HL-60/S4 treated with phorbol 12-myristate 13-acetate at 8.2 ng/mL for 4 days and 3 days (cell line): ENCODE data around the gene IDH2.

Experiments
- in situ Hi-C: fragments of 300-500 bp; cut with MboI; formaldehyde crosslinking; loops from 2 replicates; pipeline ENCODE4 v1.15.0; 2022; ENCODE audit warnings: low sequenced_read_pairs

The IDH2 gene

GRCh38 chr15:90047956-90048575 is 54.2 kb downstream of the IDH2 start:
- in situ Hi-C loops = no loop called here

DNA sequence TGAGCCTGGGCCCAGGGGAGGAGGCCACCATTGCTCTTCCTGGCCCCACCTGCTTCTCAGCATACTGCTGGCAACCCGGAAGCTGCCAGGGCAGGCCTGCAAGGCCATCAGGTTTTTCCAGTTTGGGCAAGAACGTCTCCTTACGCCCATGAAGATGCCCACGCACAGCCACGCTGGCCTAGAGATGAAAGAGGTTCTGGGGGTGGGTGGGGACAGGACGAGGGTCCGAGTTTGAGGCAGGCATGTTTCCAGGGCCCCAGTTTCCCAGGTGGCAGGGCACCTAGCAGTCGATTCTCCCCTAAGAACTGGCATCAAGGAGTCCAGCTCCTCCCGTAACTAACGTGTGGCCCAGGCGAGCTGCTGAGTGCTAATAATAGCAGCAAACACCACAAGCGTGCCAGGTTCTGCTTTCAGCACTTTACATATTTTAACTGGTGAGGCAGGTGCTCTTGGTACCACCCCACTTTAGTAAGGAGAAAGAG is 55.3 kb downstream of the IDH2 start:
- in situ Hi-C loops = no loop called here

DNA sequence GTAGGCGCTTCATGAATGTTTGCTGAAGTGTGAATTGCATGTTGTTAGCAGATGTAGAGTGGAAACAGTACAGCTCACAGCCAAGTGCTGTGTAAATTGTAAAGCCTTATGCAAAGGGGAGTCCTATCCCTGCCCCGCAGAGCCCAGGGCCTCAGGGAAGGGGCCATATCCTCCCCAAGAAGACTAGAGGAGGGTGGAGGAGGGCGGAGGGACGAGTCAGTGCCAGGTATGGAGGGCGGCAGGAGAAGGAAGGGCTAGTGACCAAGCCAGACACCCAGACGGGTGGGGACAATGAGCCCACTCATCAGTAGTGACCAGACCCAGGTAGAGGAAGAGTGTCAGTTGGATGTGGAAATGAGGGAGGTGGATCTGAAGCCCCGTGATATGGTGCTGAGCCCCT is 56.0 kb downstream of the IDH2 start:
- in situ Hi-C loops = no loop called here

GRCh38 chr15:90044916-90045371 is 57.3 kb downstream of the IDH2 start:
- in situ Hi-C loops = no loop called here

DNA sequence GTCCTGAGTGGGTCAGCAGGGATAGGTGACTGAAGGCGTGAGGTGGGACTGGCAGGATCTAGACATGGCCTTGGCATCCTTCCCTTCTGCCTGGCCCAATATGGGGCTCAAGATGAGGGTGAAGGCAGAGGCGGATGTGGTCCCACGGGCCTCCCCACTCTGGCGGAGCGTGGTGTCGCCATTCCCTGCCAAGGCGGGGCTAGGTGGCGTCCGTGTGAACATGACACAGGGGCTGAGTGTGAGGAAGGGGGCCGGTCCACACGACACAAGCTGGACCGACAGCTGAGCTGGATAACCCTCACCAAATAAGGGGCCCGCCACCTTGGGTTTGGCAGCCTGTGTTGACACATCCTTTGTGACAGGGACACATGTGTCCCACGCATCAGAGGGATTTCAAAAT is 58.1 kb downstream of the IDH2 start:
- in situ Hi-C loops = no loop called here

- in situ Hi-C loops = no loop called here
Measured at GRCh38 chr15:90043530-90044010, 58.7 kb downstream of the IDH2 start.

DNA sequence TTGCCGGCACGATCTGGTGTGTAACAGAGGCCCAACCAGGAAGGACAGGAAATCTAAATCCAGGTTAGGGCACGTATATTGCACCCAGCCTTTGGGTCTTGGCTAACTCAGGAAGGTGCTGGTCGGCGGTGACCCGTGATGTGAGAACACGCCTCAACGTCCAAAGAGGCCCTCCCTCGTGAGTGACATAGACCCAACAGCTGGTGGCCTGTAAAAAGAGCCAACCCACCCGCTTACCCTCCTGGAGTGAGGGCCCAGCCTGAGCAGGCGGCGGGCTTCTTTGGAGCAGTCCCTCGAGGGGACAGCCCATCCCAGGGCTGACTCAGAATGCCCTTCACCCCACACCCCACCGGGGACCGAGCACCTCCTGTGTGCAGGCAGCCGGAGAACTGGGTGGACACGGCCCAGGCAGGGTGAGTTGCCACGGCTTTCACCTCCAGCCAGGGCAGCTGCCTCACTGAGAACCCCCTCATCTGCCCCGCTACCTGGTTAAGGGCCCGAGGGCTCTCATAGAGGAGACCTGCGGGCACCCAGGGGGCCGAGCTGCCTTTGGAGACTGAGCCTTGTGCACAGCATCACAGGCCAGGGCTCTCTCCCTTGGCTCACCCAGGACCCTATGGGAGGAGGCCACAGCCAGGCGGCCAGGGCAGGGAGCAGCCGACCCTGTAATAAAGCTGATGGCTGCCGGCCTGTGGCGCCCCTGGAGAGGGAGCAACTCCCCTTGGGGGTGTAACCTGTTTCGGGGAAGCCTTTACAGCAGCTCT is 59.3 kb downstream of the IDH2 start:
- in situ Hi-C loops = no loop called here

GRCh38 chr15:90042356-90042755 is 59.9 kb downstream of the IDH2 start:
- in situ Hi-C loops = no loop called here

DNA sequence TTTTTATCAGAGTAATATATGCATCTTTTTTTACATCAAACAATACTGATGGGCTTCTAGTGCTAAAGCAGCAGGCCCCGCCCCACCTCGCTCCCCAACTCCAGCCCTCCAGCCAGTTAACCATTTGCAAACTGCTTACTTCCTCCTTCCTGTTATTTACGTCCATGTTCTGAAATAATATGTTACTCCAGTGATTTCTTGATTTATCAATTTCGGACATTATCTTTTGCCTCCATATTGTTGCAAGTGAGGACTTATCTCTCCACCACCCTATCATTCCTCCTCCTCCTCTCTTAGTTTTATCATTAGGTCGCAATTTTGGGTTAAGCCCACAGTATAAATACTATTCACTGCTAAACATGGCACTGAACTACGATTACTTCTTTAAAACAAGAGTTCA is 61.6 kb downstream of the IDH2 start:
- in situ Hi-C loops = no loop called here

DNA sequence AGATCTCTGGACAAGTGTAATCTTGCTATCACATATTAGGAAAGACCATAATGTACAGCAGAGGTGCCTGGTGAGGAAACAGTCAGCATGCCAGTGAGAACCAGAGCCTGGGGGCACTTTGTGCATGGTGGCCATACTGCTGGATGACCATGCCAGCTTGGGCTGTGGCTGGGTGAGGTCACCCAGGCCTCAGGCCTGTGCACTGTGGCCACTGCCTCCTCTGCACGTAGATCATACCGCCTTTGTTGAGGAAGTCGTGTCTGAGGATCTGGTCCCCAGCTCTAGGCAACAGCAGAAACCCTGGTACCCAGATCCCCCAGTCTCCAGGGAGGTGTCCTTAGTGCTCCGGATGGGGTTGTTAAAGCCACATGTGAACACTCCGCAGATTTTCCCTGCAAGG is 62.3 kb downstream of the IDH2 start:
- in situ Hi-C loops = no loop called here

GRCh38 chr15:90038632-90039095 is 63.6 kb downstream of the IDH2 start:
- in situ Hi-C loops = no loop called here

DNA sequence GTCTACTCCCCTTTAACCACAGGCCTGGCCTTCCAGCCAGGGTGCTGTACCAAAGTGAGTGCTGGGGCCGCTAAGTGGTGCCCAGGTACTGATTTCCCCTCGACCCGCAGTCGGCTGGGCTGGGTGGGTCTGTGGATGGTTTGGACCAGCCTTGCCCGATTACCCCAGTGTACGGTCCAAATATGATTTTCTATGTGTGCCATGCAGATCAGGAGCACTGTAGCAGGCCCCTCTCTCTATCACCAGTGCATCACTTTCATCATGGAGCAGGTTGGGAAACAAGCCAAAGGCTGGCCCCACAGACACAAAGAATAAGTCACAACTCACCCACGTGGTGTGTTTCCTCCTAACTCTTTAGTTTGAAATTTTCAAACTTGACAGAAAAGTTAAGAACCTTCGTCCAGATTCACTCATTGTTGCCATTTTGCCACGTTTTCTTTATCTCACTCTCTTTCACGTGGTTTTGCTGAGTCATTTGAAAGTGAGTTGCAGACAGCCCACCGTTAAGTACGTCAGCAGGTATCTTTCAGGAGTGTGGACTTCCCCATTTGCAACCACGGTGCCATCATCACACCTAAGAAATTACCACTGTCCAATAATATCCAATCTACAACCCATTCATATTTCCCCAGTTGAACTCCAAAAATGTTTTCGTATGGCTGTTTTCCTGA is 64.2 kb downstream of the IDH2 start:
- in situ Hi-C loops = no loop called here

- in situ Hi-C loops = no loop called here
Measured at GRCh38 chr15:90037511-90037860, 64.8 kb downstream of the IDH2 start.

- in situ Hi-C loops = no loop called here
Measured at GRCh38 chr15:90036806-90037510, 65.3 kb downstream of the IDH2 start.

DNA sequence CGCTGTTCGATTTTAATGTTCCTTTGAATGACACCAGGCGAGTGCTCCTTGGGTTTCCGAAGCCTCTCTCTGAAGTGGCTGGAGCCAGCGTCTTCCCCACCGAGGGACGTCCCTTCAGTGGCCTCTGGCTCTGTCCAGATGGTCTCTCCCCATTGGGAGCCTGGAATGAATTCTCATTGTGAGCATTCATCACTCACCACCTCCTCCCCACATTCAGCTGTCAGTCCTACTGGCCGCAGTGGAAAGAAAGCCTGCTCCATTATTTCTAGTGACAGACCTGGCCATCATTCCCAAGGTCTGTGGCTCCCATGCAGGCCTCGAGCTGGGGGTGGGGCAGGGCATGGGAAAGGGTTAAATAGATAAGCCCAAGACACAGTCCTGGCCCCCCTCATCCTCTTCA is 65.9 kb downstream of the IDH2 start:
- in situ Hi-C loops = no loop called here

GRCh38 chr15:90035840-90036230 is 66.4 kb downstream of the IDH2 start:
- in situ Hi-C loops = no loop called here

DNA sequence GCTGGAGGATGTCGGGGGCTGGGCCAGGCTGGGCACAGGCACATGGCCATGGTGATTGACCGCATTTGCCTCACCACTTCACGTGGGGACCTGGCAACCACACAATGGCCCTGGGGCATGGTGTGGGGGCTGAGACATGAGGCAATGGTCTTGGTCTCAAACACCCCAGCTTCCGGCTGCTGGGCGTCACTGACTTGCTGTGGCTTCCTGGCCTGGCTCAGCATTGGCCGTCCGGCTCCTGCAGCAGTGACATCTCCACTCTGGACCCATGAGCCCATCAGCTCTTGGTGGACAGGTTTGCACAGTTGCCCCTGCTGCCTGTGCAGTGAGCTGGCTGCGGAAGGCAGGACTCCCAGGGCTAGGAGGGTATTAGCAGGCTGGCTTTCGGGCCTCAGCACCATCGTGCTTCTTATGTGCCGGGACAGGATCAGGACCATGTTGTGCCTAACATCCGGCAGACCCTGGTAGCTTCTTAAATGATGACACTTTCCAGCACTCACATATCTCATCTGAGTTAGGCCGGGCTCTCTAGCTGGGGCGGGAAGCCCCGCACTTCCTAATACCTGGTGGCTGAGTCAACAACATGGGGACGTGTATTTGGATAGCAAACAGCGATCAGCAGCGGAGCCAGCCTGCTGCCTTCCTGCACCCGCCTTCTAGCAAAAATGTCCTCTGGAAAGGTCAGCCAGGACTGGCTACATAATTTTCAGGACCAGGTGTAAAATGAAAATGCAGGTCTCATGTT is 67.0 kb downstream of the IDH2 start:
- in situ Hi-C loops = no loop called here

- in situ Hi-C loops = no loop called here
Measured at GRCh38 chr15:90033448-90033847, 68.8 kb downstream of the IDH2 start.
